ENCODE results near the gene KDELR1. TPM values are rescaled to one million over a fixed set of nuclear protein-coding genes. Genes with fewer than 3 reads are reported as not detected.

Gene KDELR1
- total and polyA plus RNA-seq, 2 of the 13 experiments (the other 11 are each of a cell fraction or from before 2014, with no cell fraction given): 134 to 185 TPM

GRCh38 chr19:48392860-48393558, 1.7 kb upstream of the KDELR1 start:
- H3K27me3 ChIP-seq (ENCODE audit: control insufficient read depth in 1 of 2, insufficient read depth in 2 of 2, low read length in 2 of 2): peaks cover 11 to 48% of the 10 kb centered on the region in 2 experiments
- DNase-seq (ENCODE audit: low spot score) (no peak), FAIRE-seq (no peak), ATAC-seq (peak; percentile 2; the same call in 2 of the 3 replicates)
- H4K20me1 ChIP-seq (ENCODE audit: insufficient read depth, low read length): peaks cover 4% of the 10 kb centered on the region; the same call in 1 of the 2 replicates
- H3K79me2 ChIP-seq (ENCODE audit: insufficient read depth, low read length): peaks cover 16% of the 10 kb centered on the region
- TF ChIP-seq XRCC5 (optimal IDR thresholded peaks at IDR 0.05; ENCODE audit: low read length) (no peak), ZC3H13 (CRISPR knock-in tag; IDR thresholded peaks at IDR 0.05) (no peak), RARG (CRISPR knock-in tag; IDR thresholded peaks at IDR 0.05; ENCODE audit: low read depth) (no peak), LBX2 (CRISPR knock-in tag; IDR thresholded peaks at IDR 0.05; ENCODE audit: borderline replicate concordance) (no peak), SSRP1 (CRISPR knock-in tag; IDR thresholded peaks at IDR 0.05) (no peak), KMT2A (CRISPR knock-in tag; IDR thresholded peaks at IDR 0.05) (no peak)
- peaks cover 0 to 15% of the 10 kb centered on the region in 2 experiments; a peak in 2 of 5 replicates for H3K36me3 ChIP-seq (replicated peaks in 1 of 2; ENCODE audit: control insufficient read depth in 1 of 2, insufficient read depth in 2 of 2, low read length in 2 of 2)
- ChIA-PET CTCF (ENCODE audit: low intra/inter-chr PET ratio, low total read pairs) (no interaction called here), POLR2A (interaction anchor here (0.6 to 1.8 kb wide), 3 partner anchors 29 to 68 kb away, joined by 3 to 6 read pairs (median 3); partner anchors contain the start of genes SYNGR4 and TMEM143)
- H2AFZ ChIP-seq (ENCODE audit: low read length): no peak overlapping the region
- peak overlapping the region; percentile 41 to 71 (median 56); a peak in 4 of 6 replicates for H3K4me3 ChIP-seq (replicated peaks in 1 of 3; ENCODE audit: insufficient read depth in 1 of 3, low read depth in 2 of 3, low read length in 3 of 3)
- in situ Hi-C loops (cut with HindIII; ENCODE audit: extremely low pct_ligation_motif_present, low pct_unique_long_range_greater_than_20kb): loop anchor here (5.0 kb wide), 2 partner anchors 41 to 76 kb away; no protein-coding TSS in a partner anchor
- no TSS peak for BruUV-seq (replicated peaks)
- H3K4me1 ChIP-seq (ENCODE audit: insufficient read depth, low read length): peaks cover 85% of the 10 kb centered on the region
- H3K9me3 ChIP-seq (ENCODE audit: low read length): no peaks in the 10 kb centered on the region
- H3K4me2 ChIP-seq (ENCODE audit: low read depth, low read length): peak overlapping the region; percentile 88
- 40% methylated on average over 9 of the region's 15 CpGs for WGBS (ENCODE audit: low lambda C conversion rate)
- peak overlapping the region; percentile 46; the same call in 1 of the 2 replicates for H3K9ac ChIP-seq (ENCODE audit: insufficient read depth, low read depth, low read length)
- H3K27ac ChIP-seq (ENCODE audit: extremely low read length, insufficient read depth, low read length): no peak overlapping the region
- intact Hi-C loops (cut with micrococcal nuclease; ENCODE audit: unreplicated experiment): loop anchor here (5.0 kb wide), 2 partner anchors 41 to 71 kb away; a partner anchor contains a TSS

All from HepG2 (cell line).